SK-N-DZ (cell line): ENCODE measurements around the gene HOXA2.

Source experiments
- DNase-seq: peaks from one replicate; pipeline ENCODE4 v3.0.0-alpha.2; 2015; ENCODE audit warnings: low spot score

The HOXA2 gene

DNA sequence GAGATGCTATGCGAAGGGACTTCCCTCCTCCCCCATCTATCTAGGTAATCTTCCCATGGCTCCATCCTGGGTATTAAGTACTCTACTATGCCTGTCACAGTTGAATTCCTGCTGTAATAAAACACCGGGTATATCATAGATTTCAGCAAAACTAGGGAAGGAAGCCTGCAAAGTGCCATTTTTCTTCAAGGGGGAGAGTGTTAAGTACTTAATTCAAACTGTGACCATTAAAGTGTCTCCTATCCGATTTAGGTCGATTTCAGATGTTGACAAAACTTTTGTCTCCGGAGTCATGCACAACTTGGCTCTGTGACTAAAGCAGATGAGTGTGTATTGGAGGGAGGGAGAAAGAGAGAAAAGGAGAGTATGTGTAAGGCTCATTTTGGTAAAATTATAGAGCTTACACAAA, 23.5 kb upstream of the HOXA2 start:
- DNase-seq: no peak

DNA sequence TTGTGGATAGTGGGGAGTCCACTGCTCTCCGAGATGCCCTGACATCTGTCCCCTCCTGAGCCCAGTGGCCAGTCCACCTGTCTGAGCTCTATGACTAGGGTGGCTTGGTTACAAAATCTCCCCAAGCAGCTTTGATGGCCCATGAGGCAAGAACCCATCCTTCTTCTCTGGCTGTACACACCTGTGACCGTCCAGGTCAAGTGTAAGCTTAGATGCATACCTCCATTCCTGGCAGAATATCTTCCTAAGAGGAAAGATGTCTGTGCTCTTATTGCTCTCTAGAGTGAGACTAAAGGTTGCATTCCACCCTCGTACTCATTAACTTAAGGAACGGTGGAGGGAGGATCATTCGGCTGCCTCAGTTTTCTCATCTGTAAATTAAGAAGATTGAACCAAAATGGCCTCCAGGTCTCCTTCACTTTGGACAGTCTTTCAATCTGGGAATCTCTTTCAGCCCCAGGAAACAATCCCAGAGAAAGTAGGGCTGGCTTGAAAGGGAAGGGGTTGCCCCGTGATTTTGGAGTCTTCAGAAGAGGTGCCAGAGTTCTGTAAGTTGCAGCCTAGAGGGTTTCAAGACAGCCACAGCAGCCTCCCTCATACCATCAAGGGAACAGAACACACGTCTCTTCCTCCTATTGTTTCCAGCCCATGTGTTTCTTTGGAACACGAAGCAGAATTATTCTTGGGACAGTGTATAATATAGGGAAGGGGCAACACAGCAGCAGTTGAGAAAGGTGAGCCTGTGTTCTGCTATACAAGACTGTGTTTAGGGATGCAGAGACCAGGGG, 22.6 kb upstream of the HOXA2 start:
- DNase-seq: no peak

DNA sequence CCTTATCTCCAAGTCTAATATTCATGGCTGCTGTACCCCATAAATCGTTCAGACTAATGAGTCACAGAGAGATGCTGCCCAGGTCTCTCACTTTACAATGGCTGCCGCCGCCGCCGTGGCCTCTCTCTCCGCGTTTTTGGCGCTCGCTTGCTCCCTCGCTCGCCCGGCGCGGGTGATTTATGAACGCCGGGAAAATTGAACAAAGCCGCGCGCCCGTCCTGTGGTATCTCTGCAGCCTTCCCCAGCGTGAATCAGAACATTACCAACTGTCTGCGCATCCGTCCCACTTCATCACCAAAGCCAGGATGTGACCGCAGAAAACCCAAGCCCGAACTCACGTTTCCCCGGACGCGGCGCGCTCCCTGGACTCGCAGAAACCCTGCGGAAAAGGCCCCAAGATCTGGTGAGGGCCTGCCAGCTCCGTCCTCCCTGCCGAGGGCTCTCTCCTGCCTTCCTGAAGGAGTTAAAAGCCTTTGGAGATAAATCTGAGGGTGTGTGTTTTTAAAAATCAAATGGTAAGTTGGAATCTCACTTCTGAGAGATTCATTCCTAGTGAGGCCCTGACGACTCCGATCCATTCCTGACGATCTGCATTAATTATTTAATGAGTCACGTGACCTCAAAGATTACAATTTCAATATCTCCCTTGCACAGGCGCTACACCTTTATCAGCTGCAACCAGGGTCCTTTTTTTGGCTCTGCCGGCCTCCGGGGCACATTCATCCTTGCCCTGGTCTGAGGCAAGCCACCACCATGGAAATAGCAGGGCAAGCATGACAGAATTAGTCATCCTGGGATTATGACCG, 21.8 kb upstream of the HOXA2 start:
- DNase-seq: no peak

DNA sequence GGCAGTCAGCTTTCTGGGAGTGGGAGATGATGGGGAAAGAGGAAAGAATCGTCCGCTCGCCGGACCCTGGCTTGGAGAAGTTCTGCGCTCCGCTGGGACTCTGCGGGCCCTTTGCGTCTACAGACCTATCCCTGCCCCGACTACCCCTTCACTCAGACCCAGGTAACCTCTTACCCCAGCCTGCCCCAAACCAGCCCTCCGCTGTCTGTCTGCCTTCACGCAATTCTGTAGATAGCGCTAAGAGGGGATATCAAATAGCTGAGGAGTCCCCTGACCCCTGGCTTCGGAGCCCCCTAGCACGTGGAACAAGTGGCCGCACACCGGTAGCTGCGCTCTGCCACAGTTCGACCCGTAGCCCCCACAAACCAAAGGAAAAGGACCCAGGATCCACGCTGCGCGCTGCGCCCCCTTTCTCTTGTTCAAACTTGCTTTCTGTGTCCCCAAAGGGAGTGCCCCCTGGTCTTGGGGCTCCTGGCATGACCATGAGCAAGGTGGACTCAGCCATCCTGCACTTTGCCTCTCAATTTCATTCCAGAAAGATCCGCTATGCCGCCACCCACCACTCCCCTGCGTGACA, 21.1 kb upstream of the HOXA2 start:
- no peak for DNase-seq

DNA sequence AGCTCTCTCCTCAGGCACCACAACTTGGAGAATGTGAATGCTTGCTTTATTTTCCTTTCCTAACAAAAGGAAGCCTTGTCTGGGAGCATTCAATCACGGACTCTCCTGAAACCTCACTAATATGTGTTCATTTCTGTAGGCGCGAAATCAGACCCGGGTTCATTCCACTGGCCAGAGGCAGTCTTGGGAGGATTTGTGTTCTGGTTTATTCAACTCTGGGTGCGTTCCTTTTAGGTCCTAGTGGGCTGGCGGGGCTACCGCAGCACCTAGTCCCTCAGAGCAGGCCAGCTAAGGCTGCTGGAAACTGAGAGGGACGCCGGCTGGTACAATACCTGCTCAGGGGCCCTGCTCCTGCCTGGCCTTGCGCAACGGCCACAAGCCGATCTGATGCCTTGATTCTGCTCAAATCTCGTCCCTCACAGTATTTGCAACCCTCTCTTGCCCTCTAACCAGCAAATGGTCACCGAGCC, 20.6 kb upstream of the HOXA2 start:
- DNase-seq: no peak

DNA sequence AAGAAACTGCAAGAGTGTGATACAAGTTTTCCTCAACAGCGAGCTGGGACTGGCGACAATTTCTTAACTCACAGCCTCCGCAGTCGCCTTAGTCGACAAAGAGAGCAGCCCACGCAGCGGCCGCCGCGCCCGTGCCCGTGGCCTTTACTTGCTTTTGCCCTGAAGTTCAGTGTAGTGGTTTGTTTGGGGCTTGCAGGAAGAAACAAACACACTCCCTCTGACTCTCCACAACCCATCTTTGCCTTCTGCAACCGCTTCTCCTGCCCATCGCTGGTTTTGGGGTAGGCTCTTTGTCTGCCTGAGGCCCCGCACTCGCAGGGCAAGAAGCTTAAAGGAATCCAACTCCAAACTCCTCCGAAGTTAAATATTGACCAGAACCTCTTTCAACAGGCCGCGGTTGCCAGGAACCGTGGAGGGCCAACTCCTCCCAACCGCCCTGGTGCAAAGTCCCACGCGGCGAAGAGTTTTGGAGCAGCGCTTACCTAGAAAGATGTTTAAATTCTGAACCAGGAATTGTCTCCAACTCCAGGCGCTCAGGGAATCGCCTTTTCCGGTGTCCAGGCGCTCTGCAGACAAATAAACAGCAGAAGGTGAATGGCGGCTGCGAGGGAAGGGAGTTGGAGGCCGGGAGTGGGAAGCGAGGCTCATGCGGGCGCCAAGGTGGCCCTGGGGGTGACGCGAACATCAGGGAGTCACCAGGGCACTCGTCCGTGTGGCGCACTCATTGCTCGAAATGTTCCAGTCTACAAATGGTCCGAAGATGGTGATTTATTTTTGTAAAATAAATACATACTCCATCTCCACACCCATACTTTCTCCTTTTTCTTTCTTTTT, 19.8 kb upstream of the HOXA2 start:
- no peak for DNase-seq

DNA sequence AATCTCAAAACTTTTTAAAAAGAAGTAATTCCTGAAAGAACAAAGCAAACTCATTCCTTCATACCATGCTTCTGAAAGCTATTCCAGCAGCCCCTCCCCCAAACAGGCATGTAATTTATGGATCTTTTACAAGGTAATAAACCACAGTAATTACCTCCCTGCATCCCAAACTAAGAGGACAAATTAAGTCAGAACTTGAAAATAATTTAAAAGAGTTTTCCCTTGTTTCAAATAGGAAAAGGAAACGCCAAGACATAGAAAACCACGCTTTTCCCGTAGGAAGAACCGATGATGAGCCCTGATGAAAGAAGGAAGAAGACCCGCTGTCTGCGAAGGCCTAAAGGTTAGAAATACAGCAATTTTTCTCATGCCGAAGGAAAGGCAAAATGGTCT, 19.2 kb upstream of the HOXA2 start:
- DNase-seq: no peak

DNA sequence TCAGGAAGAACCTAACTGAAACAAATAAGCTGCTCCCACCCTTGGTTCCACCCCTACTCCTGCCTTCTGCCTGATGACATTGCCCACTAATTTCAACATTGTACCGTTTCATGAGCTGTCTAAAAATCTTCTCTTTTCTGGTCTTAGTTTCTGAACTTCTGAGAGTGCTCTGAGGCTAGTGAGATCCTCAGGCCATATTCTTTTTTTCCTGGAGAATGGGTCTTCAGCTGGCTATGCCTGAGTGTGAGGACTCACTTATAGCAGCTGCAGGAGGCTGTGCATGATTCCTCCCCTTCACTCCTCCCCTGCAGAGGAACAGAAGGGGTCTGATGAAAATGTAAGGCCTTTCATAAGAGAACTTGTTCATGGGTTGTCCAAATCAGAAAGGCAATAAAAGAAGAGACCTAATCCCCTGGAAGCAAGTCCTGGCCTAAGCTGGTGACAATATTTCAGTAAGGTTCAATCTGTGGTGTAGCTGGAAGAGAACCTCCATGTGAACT, 17.0 kb upstream of the HOXA2 start:
- no peak for DNase-seq

DNA sequence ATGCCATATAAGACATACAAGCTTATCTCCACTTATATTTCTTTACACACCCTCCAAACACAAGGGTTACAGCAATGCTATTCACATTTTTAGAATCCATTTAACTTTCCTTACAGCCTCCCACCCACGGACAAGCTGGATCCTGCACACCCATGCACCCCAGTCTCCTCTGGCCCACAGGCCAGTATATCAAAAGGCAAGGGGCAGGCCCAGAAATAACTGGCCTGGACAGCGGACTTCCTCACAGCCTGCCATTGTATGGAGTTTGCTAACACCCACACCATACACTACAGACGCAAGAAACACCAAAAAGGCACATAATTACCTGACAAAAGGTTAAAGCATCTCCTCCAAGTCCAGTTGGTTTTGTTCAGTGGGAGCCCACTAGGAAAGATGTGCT, 16.1 kb upstream of the HOXA2 start:
- DNase-seq: no peak

DNA sequence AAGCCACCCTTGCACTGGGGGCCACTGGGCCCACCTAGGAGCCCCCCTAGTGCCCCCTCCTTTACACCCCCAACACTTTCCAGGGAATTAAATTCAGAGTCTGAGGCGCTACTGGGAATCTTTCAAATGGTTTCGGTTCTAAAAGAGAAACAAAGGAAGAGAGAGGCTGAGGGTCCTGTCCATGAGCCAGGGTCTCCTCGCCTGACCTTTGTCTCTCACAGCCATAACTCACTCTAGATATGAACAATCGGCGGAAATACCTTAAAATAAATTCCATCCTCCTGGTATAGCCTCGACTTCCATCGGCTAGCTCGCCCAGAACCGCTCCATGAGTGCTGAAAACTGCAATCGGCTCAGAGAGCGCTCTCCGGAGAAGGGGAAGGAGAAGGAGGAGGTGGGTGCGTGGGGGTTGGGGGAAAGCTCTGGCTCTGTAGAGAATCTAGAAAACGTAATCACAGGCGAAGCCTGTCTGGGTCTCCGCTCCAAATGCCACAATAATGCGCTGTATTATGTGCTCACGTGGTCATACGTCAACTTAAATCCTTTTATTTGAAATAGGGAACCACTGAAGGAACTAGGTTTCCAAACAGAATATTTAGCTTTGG, 15.5 kb upstream of the HOXA2 start:
- DNase-seq: no peak

DNA sequence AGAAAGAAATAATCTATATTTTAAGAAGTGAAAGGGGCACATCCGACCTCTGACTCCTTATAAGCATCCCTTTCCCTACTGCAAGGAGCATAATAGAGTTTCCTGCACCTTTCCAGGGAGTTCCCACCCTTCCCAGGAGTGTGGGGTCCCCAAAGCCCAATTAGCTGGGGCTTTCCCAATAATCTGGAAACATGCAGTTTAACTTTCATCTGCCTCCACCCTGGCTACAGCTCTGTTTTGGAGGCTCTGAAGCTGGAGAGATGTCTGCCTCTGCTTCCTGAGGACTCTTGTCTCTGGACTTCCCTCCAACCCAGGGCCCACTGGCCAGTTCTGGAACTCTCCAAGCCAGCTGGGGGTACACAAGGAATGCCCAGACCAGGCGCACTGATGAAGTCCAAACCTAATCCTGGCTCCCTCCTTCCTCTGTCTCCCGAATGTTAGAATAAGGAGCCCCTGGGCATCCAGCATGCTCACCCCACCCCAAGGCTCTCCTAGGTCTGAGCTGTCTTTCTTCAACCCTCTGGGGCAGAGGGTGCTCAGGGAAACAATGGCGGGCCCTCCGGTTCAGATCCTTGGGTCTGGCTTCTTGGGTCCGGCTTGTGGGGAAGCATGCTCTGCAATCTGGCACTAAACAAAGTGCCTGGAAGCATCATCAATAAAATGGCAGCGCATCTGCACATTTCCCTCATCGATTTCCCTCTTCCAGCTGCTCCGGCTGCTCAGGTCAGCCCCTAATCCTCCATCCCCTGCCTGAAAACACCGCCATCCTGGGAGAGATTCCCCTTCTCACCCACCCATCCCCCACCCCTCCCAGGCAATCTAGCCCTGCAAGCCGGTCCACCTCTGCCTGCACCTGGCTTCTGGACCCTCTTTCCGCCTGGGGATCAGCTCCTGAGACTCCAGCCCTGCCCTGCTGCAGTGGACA, 14.7 kb upstream of the HOXA2 start:
- DNase-seq: no peak

DNA sequence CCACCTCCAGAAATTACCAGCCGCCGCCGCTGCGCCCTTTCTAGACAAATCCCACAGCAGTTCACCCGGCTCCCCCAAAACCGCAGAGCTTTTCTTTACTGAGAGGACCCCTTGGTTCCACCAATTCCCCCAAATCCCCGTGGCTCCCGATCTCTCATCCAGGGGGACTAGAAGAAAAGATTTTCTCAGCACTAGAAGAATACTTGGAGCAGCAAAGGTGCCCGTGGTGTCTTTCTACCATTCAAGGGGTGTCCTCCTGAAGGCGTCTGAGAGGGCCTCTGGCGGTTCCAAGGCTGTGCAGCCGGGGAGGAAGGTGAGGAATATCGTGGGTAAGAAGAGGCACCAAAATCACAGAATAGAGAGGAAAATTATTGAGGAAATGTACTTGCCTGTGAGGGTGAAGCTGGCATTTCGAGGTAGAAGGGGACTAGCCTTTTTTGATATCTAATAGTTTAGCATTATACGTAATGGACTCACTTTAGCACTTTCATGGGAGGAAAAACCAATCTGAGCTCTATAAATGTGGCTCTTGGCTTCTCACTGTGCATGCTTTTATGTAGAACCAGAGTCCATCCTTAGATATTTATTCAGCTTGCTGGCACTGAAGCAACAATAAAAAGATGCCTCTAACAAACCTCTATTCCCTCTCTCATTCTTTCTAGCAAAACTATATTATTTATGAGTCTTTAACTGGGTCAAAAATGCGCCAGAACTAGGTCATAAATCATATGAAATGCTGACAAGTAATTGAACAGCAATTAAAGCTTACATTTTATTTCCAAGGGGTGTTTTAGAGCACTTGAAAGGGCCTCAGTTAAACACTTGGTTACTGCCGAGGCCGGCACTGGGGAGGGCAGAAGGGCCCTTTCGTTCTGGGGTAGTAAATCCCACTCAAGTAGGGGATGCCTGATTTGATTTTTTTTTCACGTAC, 13.8 kb upstream of the HOXA2 start:
- DNase-seq: no peak

DNA sequence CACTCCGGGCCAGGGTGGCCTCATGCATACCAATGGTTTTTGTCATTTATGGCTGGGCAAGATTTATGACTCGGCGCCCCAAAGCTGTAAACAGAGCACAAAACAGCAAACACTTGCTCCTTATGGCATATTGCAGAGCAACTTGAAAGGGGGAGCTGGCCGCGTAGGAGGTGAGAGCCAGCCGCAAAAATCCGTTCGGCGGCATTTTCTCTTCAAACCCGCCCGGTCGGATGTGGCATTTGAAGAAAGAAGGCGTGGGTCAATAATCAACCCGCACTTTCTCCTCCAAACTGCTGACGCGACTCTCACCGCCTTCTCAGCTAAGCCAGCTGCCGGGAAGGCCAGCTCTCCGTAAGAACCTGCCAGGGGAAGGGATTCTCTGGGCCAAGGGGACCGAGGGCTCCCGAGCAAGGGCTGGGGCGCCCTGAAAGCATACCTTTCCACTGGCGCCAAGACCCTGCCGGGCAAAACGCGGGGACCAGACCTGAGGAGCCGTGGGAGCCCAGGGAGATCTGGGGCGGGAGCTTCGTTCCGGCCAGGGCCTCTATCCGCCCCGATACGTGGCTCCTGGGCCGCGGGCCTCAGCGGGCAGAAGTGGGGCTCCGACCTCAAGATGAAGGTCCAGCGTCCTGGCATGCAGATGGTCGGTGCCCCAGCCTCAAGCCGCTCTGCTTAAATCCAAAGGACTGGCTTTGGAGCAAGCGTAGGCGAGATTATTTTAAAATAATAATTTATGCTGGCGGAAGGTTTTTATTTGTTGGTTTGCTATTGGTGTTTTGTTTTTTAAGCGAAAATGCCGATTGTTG, 12.9 kb upstream of the HOXA2 start:
- no peak for DNase-seq

DNA sequence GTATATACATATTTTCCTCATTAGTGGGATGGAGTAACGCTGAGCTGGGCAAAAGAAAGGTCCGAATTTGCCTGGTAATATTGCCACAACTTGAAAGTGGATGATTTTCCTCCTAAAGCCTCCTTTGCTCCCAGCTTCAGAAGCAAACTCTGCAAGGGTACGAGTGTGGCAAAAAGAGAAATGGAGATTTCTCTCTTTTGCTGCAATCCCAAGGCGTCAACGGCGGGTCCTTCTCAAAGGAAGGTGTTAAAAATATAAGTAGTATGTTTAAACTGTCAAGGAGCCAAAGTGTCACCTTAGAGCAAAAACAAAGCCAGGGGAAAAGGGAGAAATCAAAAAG, 12.4 kb upstream of the HOXA2 start:
- no peak for DNase-seq

DNA sequence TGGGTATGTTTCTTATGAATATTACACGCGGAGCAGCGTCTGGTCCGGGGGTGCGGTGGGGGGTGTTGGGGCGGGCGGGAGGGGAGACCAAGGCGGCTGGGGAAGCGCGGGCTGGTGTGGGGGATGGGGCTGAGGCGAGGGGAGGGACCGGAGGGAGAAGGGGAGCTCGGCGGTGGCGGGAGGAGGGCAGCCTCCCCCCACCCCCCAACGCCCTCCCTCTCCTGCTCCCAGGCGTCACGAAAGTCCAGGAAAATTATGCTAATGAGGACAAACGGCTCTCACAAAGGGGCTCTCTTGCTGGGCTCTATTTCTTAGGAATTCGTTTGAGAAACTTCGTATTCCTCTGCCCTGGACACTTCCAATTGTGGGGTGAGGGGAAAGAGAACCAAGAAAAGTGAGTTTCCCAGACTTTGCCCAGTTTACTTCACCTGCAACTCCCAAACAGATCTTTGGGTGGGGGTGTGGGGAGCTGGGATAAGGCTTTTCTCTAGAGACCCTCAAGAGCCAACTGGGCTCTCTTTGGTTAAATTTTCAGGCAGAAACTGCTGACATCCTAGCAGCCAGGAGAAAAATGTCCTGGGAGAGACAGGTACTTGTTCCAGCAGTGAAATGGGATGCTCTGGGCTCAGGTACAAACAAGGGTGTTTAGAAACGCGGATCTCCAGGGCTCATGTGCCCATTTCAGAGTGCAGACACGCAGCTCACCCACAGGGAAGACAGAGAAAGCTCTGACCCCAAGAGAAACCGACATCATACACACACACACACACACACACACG, 11.7 kb upstream of the HOXA2 start:
- DNase-seq: no peak

DNA sequence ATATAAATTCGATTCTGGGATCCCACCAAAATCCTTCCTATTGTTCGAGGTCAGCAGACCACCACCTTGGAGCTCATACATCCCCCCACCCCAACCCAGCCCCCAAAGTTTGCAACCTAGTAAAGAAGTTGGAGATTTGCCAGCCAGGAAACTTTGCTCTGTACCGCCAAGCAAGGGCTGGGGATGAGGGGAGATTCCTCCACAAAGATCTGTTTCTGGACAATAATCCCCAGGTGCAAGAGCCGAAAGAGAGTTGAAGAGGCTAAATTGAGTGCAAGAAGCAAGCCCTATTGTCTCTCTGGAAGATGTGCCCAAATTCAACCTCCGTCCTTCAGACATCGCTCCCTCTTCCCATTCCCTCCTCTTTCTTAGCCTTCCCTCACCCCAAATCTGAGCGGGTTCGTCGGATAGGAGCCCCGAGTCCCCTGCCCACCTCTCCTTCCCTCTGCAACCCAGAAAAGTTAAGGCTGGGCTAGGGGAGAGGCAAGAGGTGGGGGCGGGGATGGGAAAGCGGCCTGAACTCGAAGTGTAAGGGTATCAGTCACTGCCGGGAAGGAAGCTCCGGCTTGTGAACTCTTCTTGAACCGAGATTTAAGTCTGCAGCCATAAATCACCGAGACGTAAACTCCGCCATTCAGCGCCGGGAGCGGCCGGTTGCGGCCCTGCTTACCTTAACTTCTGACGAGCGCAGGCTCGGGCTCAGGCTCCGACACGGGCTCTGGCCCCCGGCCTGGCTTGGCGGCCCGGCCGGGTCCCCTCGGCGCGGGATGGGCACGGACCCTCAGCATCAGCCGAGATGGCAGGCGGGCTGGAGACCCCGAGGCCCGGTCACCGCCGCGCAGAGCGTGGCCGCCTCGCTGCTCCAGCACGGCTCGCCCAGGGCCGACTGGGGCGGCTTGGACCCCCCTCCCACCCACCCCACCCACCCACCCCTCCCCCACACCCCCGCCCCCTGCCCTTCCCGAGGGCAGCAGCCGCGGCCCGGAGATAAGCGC, 10.8 kb upstream of the HOXA2 start:
- peak; percentile 18 for DNase-seq
